ENCODE data around the gene TARBP1.

DNA sequence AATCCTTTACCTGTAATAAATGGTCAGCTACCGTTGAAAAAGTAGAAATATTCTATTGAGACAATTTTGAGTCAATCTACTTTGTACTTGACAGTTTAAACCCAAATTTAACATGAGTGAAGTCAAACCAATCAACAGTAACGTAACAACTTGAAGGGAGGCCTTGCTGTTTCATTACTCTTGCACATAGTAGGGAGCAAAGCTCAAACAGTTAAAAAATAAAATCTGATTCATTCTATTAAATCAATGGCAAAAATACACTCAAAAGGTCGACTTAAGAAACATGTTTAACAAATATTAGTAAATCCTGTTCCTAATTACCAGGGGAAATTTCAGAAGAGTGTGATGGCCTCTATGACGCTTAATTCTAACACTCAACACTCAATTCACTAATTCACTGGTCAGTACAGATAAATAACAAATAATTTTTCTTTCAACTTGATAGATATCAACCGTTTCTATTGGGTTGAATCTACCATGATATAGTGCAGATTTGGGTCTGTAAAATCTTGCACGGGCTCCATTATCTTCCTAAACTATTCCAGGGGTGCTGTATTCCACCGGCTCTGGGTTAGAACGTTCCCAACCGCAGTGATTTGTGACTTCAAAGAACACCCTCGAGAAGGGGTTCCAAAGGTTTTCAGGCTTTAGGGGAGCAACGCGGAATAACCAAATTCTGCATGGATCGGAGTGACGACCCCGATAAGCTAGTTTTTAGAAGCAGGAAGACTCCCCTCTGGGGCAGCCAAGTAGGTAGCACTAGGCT is 1.4 kb downstream of the TARBP1 start:
- TF ChIP-seq POLR2AphosphoS5 (IDR thresholded peaks at IDR 0.05): no peak
- TF ChIP-seq, protein P1, sequence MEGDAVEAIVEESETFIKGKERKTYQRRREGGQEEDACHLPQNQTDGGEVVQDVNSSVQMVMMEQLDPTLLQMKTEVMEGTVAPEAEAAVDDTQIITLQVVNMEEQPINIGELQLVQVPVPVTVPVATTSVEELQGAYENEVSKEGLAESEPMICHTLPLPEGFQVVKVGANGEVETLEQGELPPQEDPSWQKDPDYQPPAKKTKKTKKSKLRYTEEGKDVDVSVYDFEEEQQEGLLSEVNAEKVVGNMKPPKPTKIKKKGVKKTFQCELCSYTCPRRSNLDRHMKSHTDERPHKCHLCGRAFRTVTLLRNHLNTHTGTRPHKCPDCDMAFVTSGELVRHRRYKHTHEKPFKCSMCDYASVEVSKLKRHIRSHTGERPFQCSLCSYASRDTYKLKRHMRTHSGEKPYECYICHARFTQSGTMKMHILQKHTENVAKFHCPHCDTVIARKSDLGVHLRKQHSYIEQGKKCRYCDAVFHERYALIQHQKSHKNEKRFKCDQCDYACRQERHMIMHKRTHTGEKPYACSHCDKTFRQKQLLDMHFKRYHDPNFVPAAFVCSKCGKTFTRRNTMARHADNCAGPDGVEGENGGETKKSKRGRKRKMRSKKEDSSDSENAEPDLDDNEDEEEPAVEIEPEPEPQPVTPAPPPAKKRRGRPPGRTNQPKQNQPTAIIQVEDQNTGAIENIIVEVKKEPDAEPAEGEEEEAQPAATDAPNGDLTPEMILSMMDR (IDR thresholded peaks at IDR 0.05): no peak
